Testis (tissue), 3 donors: ENCODE data around the gene SLC6A6. TPM values are rescaled to one million over a fixed set of nuclear protein-coding genes. Genes with fewer than 3 reads are reported as not detected.

Source experiments
- DNase-seq: peaks from one replicate; pipeline ENCODE4 v3.0.0-alpha.2; 2019
- H3K27ac ChIP-seq, 2 donors: fragments of 200-600 bp; sonication (generic); one replicate each; pipeline ENCODE4 v1.5.1; 2019
- H3K27me3 ChIP-seq: fragments of 200-600 bp; sonication (generic); one replicate; pipeline ENCODE4 v1.5.1; 2019
- H3K36me3 ChIP-seq: fragments of 200-600 bp; sonication (generic); one replicate; pipeline ENCODE4 v1.5.1; 2017; ENCODE audit warnings: low read depth; ENCODE audit errors: missing control alignments
- H3K4me1 ChIP-seq: fragments of 200-600 bp; sonication (generic); one replicate; pipeline ENCODE4 v1.5.1; 2019
- H3K4me3 ChIP-seq, 2 donors: fragments of 200-600 bp; sonication (generic); one replicate each; pipeline ENCODE4 v1.5.1; 2017 to 2019
- H3K9me3 ChIP-seq: fragments of 200-600 bp; sonication (generic); one replicate; pipeline ENCODE4 v1.5.1; 2017
- POLR2A ChIP-seq: fragments of 450-650 bp; IDR thresholded peaks from one replicate; pipeline ENCODE4 v1.6.1; 2017; ENCODE audit warnings: antibody characterized with exemption, mild to moderate bottlenecking, moderate library complexity
- WGBS, 2 donors: methylation state at CpG; one replicate each; pipeline ENCODE4 v1.1.5; 2018; 5-methylcytosine and 5-hydroxymethylcytosine counted together
- intact Hi-C: fragments of 100-400 bp; cut with DNase I; formaldehyde crosslinking; loops from one replicate; pipeline ENCODE4 v1.15.1; 2023; ENCODE audit warnings: low total_unique reads
- polyA plus RNA-seq: library from polyadenylated mRNA; stranded (reverse); fragments of 350-450 nt; fragmentation: Illumina TruSeq; extraction: RNeasy Lipid Tissue Mini Kit (QIAGEN cat#74804); gene quantifications from one replicate; pipeline ENCODE4 v1.2.3, GENCODE V29; 2014; ENCODE audit warnings: low read depth, low replicate concordance; ENCODE audit not compliant: insufficient read depth
- total RNA-seq, 2 donors: library from RNA; depleted of rRNA; stranded (reverse); fragments of >200 nt; gene quantifications; one replicate each; pipeline ENCODE4 v1.2.3, GENCODE V29; 2016
- TF ChIP-seq, protein P1 (sequence below), 3 experiments: fragments of 450-650 bp in 2 of 3; fragments of 200-600 bp in 1 of 3; sonication (generic) in 1 of 3; IDR thresholded peaks; one replicate each; pipeline ENCODE4 v1.5.1; 2016 to 2019; ENCODE audit warnings: antibody characterized with exemption in 3 of 3, mild to moderate bottlenecking in 2 of 3, moderate library complexity in 1 of 3

Gene SLC6A6
- total and polyA plus RNA-seq, 3 donors from 2014 or later = 9.7 to 14.9 (median 13.7) TPM

DNA sequence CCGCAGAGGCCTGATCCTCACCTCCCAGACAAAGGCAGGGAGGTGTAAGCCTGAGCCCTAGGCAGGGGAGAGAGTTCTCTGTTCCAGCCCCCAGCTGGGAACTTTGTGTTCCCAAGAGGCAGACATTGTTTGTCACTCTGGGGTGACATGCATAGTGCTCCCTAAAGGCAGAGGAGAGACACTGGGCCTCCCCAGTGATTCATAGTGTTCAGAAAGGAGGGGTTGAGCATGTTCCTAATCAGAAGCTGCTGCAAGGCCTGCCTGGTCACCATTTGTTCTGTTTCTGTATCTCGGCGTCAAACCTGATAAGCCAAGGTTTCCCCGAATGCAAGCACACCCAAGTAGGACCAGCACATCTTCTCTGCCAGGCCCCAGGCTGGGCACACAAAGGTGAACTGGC is 24.0 kb upstream of the SLC6A6 start:
- no peak for DNase-seq
- Histone ChIP-seq H3K36me3 (no peaks in the 10 kb centered on the region), H3K27me3 (no peaks in the 10 kb centered on the region), H3K4me1 (peaks cover 16% of the 10 kb centered on the region), H3K4me3 (no peak overlapping the region), H3K27ac (no peak overlapping the region), H3K9me3 (no peaks in the 10 kb centered on the region)
- TF ChIP-seq POLR2A = no peak
- TF ChIP-seq, protein P1, sequence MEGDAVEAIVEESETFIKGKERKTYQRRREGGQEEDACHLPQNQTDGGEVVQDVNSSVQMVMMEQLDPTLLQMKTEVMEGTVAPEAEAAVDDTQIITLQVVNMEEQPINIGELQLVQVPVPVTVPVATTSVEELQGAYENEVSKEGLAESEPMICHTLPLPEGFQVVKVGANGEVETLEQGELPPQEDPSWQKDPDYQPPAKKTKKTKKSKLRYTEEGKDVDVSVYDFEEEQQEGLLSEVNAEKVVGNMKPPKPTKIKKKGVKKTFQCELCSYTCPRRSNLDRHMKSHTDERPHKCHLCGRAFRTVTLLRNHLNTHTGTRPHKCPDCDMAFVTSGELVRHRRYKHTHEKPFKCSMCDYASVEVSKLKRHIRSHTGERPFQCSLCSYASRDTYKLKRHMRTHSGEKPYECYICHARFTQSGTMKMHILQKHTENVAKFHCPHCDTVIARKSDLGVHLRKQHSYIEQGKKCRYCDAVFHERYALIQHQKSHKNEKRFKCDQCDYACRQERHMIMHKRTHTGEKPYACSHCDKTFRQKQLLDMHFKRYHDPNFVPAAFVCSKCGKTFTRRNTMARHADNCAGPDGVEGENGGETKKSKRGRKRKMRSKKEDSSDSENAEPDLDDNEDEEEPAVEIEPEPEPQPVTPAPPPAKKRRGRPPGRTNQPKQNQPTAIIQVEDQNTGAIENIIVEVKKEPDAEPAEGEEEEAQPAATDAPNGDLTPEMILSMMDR (IDR thresholded peaks at IDR 0.05) = no peak
- intact Hi-C loops = no loop called here
- WGBS, 2 donors = 37 to 78% methylated on average over 4 of the region's 4 CpGs

DNA sequence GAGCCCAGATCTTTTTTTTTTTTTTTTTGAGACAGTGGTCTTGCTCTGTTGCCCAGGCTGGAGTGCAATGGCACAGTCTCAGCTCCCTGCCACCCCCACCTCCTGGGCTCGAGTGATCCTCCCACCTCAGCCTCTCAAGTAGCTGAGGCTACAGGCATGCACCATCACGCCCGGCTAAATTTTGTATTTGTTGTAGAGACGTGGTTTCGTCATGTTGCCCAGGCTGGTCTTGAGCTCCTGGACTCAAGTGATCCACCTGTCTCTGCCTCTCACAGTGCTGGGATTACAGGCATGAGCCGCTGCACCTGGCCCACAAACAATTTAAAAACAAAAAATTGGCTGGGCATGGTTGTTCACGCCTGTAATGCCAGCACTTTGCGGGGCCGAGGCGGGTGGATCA is 22.6 kb upstream of the SLC6A6 start:
- 94% methylated on average over 10 of the region's 10 CpGs for WGBS, 2 donors
- DNase-seq = no peak
- no peak for TF ChIP-seq POLR2A
- TF ChIP-seq, protein P1 (IDR thresholded peaks at IDR 0.05) = no peak
- no peaks in the 10 kb centered on the region for H3K27me3 ChIP-seq
- peaks cover 16% of the 10 kb centered on the region for H3K4me1 ChIP-seq
- H3K9me3 ChIP-seq = no peaks in the 10 kb centered on the region
- intact Hi-C loops = no loop called here
- no peaks in the 10 kb centered on the region for H3K36me3 ChIP-seq
- no peak overlapping the region for H3K27ac ChIP-seq
- no peak overlapping the region for H3K4me3 ChIP-seq

DNA sequence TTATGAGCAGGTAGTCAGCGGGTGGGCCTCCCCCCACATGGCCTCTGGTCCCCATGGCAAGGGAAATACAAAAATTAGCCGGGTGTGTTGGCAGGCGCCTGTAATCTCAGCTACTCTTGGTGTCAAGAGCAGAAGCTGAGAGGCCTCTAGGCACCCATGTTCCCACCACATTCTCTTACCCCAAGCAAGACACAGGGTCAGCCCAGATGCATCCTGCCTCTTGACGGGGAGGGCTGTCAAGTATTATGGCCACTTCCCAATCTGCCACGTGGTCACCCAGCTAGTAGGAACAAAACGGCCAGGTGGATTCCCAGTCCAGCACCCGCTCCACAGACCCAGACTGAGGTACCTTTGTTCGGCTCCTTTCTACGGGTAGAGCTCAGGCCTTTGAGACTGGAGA is 16.2 kb upstream of the SLC6A6 start:
- no peak for TF ChIP-seq POLR2A
- TF ChIP-seq, protein P1 (IDR thresholded peaks at IDR 0.05) = no peak
- no peaks in the 10 kb centered on the region for H3K9me3 ChIP-seq
- H3K4me3 ChIP-seq = no peak overlapping the region
- no peaks in the 10 kb centered on the region for H3K4me1 ChIP-seq
- H3K27ac ChIP-seq = no peak overlapping the region
- no peaks in the 10 kb centered on the region for H3K36me3 ChIP-seq
- no peak for DNase-seq
- 86 to 100% methylated on average over 4 to 9 of the region's 9 CpGs for WGBS, 2 donors
- H3K27me3 ChIP-seq = no peaks in the 10 kb centered on the region
- intact Hi-C loops = no loop called here

DNA sequence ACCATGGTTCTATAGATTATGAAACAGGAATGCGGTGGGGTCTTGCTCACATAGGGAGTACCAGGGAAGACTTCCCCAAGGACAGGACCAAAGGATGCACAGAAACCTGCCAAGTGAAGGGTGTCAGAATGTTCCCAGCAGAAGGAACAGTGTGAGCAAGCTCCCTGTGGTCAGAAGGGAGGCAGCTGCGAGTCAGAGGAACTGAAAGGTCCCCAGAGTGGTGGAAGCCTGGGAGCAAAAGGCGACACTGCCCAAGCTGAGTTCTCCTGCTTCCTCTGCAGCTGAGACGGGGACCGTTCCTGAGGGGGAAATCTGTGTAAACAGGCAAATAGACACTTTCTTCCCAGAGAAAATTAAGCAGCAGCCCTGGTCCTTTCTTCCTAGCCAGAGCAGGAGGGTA is 14.2 kb upstream of the SLC6A6 start:
- Histone ChIP-seq H3K27me3 (no peaks in the 10 kb centered on the region), H3K36me3 (no peaks in the 10 kb centered on the region), H3K4me3 (no peak overlapping the region), H3K9me3 (no peaks in the 10 kb centered on the region), H3K27ac (no peak overlapping the region), H3K4me1 (no peaks in the 10 kb centered on the region)
- 45 to 53% methylated on average over 4 to 5 of the region's 5 CpGs for WGBS, 2 donors
- DNase-seq = no peak
- intact Hi-C loops = no loop called here
- no peak for TF ChIP-seq POLR2A
- TF ChIP-seq, protein P1 (IDR thresholded peaks at IDR 0.05) = no peak

DNA sequence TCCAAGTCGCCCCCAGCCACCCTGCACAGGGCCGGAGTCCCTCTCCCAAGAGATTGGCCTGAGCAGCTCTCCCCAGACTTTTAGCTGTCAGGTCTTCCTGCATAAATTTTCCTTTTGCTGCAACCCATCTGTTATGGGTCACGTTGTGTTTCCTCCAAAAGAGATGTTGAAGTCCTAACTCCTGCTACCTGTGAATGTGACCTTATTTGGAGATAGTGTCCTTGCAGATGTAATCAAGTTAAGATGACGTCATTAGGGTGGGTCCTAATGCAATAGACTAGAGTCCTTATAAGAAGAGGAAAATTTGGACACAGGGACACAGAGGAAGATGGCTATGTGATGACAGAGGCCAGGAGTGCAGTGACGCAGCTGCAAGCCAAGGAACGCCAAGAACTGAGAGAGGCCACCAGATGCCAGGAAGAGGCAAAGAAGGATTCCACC is 13.2 kb upstream of the SLC6A6 start:
- TF ChIP-seq POLR2A = no peak
- TF ChIP-seq, protein P1 (IDR thresholded peaks at IDR 0.05) = no peak

More for the DNA sequence above, 13.2 kb upstream of the SLC6A6 start:
- no peaks in the 10 kb centered on the region for H3K9me3 ChIP-seq
- no peak overlapping the region for H3K4me3 ChIP-seq
- no peaks in the 10 kb centered on the region for H3K36me3 ChIP-seq
- H3K27ac ChIP-seq = no peak overlapping the region
- WGBS, 2 donors = 76 to 83% methylated on average over 6 of the region's 6 CpGs
- no peaks in the 10 kb centered on the region for H3K27me3 ChIP-seq
- intact Hi-C loops = no loop called here
- no peaks in the 10 kb centered on the region for H3K4me1 ChIP-seq
- DNase-seq = no peak
